OCI-LY7 (cell line): ENCODE results near the gene LCP2. TPM values are rescaled to one million over a fixed set of nuclear protein-coding genes. Genes with fewer than 3 reads are reported as not detected.

Experiments
- BruUV-seq: library from RNA; stranded (reverse); fragments of 400-500 nt; replicated peaks from 2 replicates; lab custom pipeline; 2021; lab: Mats Ljungman, UMichigan
- CTCF ChIA-PET: fragments of 300-600 bp; sonication (Branson Sonifier 250); formaldehyde crosslinking; loops from one replicate; lab custom pipeline; 2022; ENCODE audit warnings: antibody characterized with exemption; ENCODE audit not compliant: unreplicated experiment; lab: Charles Lee
- POLR2A ChIA-PET: fragments of 300-600 bp; sonication (Branson Sonifier 250); formaldehyde crosslinking; loops from one replicate; lab custom pipeline; 2022; ENCODE audit warnings: antibody characterized with exemption; lab: Charles Lee
- DNase-seq: peaks from one replicate; pipeline ENCODE4 v3.0.0-alpha.2; 2015; ENCODE audit warnings: low spot score
- H2AFZ ChIP-seq: fragments of 200-600 bp; sonication (generic), shearing (Covaris generic); 2 replicates; pipeline ENCODE4 v1.6.1; 2014; ENCODE audit warnings: mild to moderate bottlenecking, antibody characterized with exemption, low read length, moderate library complexity
- H3K27ac ChIP-seq: fragments of 200-600 bp; sonication (generic); 2 replicates; pipeline ENCODE4 v1.5.1; 2014; ENCODE audit warnings: mixed run types, low read depth, mild to moderate bottlenecking, moderate library complexity, low read length, inconsistent platforms; ENCODE audit not compliant: poor library complexity, severe bottlenecking
- H3K36me3 ChIP-seq: fragments of 200-600 bp; sonication (generic); 2 replicates; pipeline ENCODE4 v1.6.1; 2014; ENCODE audit warnings: mild to moderate bottlenecking, antibody characterized with exemption, low read length, moderate library complexity, mixed read lengths; ENCODE audit not compliant: insufficient read depth
- H3K4me1 ChIP-seq: fragments of 200-600 bp; sonication (generic); 2 replicates; pipeline ENCODE4 v1.5.1; 2014; ENCODE audit warnings: mild to moderate bottlenecking, low read length; ENCODE audit not compliant: insufficient read depth, poor library complexity, severe bottlenecking
- H3K4me2 ChIP-seq: fragments of 200-600 bp; sonication (generic); 2 replicates; pipeline ENCODE4 v1.6.1; 2014; ENCODE audit warnings: mild to moderate bottlenecking, low read length
- H3K4me3 ChIP-seq: fragments of 200-600 bp; sonication (generic); 2 replicates; pipeline ENCODE4 v1.5.1; 2014; ENCODE audit warnings: mild to moderate bottlenecking, low read depth, low read length; ENCODE audit not compliant: poor library complexity, severe bottlenecking
- H3K79me2 ChIP-seq: fragments of 200-600 bp; sonication (generic); 2 replicates; pipeline ENCODE4 v1.6.1; 2016; ENCODE audit warnings: low read depth, mild to moderate bottlenecking, low read length, moderate library complexity, mixed read lengths; ENCODE audit not compliant: insufficient read depth
- H3K9me2 ChIP-seq: fragments of 200-600 bp; sonication (generic); 2 replicates; pipeline ENCODE4 v1.6.1; 2016; ENCODE audit warnings: mild to moderate bottlenecking, low read length, mixed read lengths; ENCODE audit not compliant: insufficient read depth
- H3K9me3 ChIP-seq: fragments of 200-600 bp; sonication (generic); 2 replicates; pipeline ENCODE4 v1.6.1; 2014; ENCODE audit warnings: mild to moderate bottlenecking, mixed run types, low read length, mixed read lengths
- H4K20me1 ChIP-seq: fragments of 200-600 bp; sonication (generic); 2 replicates; pipeline ENCODE4 v1.6.1; 2014; ENCODE audit warnings: mild to moderate bottlenecking, antibody characterized with exemption, low read length, moderate library complexity, mixed read lengths; ENCODE audit not compliant: insufficient read depth
- EZH2phosphoT487 ChIP-seq: fragments of 200-600 bp; sonication (generic); IDR thresholded peaks from 2 replicates; pipeline ENCODE4 v1.6.1; 2018; ENCODE audit warnings: low read depth, borderline replicate concordance, mild to moderate bottlenecking, mixed run types, antibody characterized with exemption, low read length, moderate library complexity, mixed read lengths
- intact Hi-C: fragments of 100-400 bp; cut with micrococcal nuclease; formaldehyde crosslinking; loops from one replicate; pipeline ENCODE4 v1.10.0; 2022; ENCODE audit not compliant: unreplicated experiment
- total RNA-seq, 2 experiments: library from RNA; depleted of rRNA in 1 of 2; stranded (reverse); fragments of >200 nt in 1 of 2; shearing (Covaris generic) in 1 of 2; gene quantifications; 2 replicates each; pipeline ENCODE4 v1.2.3, GENCODE V29; 2014 to 2022
- TF ChIP-seq, protein P1 (sequence below): fragments of 200-600 bp; sonication (generic); conservative IDR thresholded peaks from 2 replicates; pipeline ENCODE4 v1.5.1; 2014; ENCODE audit warnings: mild to moderate bottlenecking, antibody characterized with exemption, low read length, moderate library complexity, mixed read lengths

Gene LCP2
- total RNA-seq, 2 experiments from 2014 or later: 2.6 TPM; not detected in 1

- ChIA-PET POLR2A (no interaction called here), CTCF (no interaction called here)
- H3K4me1 ChIP-seq: no peaks in the 10 kb centered on the region
- BruUV-seq: no TSS peak
- no peaks in the 10 kb centered on the region for H3K9me2 ChIP-seq
- H3K4me3 ChIP-seq: no peak overlapping the region
- H3K4me2 ChIP-seq: no peak overlapping the region
- H2AFZ ChIP-seq: no peak overlapping the region
- no peak for DNase-seq
- no peak overlapping the region for H3K27ac ChIP-seq
- H4K20me1 ChIP-seq: no peaks in the 10 kb centered on the region
- H3K9me3 ChIP-seq: no peaks in the 10 kb centered on the region
- TF ChIP-seq EZH2phosphoT487: no peak
- TF ChIP-seq, protein P1, sequence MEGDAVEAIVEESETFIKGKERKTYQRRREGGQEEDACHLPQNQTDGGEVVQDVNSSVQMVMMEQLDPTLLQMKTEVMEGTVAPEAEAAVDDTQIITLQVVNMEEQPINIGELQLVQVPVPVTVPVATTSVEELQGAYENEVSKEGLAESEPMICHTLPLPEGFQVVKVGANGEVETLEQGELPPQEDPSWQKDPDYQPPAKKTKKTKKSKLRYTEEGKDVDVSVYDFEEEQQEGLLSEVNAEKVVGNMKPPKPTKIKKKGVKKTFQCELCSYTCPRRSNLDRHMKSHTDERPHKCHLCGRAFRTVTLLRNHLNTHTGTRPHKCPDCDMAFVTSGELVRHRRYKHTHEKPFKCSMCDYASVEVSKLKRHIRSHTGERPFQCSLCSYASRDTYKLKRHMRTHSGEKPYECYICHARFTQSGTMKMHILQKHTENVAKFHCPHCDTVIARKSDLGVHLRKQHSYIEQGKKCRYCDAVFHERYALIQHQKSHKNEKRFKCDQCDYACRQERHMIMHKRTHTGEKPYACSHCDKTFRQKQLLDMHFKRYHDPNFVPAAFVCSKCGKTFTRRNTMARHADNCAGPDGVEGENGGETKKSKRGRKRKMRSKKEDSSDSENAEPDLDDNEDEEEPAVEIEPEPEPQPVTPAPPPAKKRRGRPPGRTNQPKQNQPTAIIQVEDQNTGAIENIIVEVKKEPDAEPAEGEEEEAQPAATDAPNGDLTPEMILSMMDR: no peak
- no peaks in the 10 kb centered on the region for H3K36me3 ChIP-seq
- H3K79me2 ChIP-seq: no peaks in the 10 kb centered on the region
- intact Hi-C loops: no loop called here
Measured at GRCh38 chr5:170218726-170219125, 78.9 kb downstream of the LCP2 start.

DNA sequence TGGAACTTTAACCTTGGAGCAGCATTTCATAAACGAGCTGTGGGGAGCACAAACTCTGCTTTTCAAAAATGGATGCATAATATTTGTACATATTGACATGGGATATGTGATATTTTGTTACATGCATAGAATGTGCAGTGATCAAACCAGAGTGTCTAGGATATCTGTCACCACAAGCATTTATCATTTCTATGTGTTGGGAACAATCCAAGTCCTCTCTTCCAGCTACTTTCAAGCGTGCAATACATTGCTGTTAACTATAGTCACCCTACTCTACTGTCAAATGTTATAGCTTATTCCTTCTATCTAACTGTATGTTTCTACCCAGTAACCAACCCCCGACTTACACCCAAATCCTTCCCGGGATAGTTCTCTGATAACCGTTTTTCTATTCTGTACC, 79.7 kb downstream of the LCP2 start:
- DNase-seq: no peak
- Histone ChIP-seq H3K4me2 (no peak overlapping the region), H4K20me1 (no peaks in the 10 kb centered on the region), H3K4me3 (no peak overlapping the region), H3K27ac (no peak overlapping the region), H3K9me3 (no peaks in the 10 kb centered on the region), H3K36me3 (no peaks in the 10 kb centered on the region), H3K4me1 (no peaks in the 10 kb centered on the region), H3K79me2 (no peaks in the 10 kb centered on the region), H2AFZ (no peak overlapping the region), H3K9me2 (no peaks in the 10 kb centered on the region)
- CTCF ChIA-PET: no interaction called here
- TF ChIP-seq EZH2phosphoT487: no peak
- TF ChIP-seq, protein P1: no peak
- POLR2A ChIA-PET: interaction anchor here (1.0 kb wide), 1 partner anchor 8 kb away, joined by 3 read pairs; no protein-coding TSS in a partner anchor
- intact Hi-C loops: no loop called here
- no TSS peak for BruUV-seq

DNA sequence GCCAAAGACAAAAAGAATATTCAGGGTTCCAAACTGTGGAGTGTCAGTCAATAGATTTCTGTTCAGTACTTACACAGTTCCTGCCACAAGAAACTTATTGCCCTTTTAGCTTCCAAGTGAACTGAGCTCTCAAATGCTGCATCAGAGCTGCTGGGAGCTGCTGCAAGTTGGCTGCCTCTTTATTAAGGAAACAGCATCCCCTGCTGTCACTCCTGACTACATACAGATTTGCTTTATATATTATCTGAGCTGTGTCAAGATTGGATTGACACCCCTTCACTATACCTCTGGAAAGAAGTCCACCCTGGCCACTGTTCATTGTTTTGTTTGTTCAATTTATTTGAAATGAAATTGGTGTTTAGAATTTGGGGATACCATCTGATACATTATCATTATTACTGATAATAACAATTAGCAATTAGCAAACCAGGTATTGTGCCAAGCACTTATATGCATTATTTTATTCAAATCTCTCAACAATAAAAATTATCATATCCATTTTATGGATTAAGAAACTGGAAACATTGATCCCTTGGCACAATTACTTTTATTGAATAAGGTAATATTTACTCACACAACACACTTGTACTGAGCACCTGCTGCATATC, 81.2 kb downstream of the LCP2 start:
- H3K27ac ChIP-seq: no peak overlapping the region
- H3K79me2 ChIP-seq: no peaks in the 10 kb centered on the region
- intact Hi-C loops: no loop called here
- CTCF ChIA-PET: no interaction called here
- no peaks in the 10 kb centered on the region for H4K20me1 ChIP-seq
- H3K4me2 ChIP-seq: no peak overlapping the region
- H3K9me2 ChIP-seq: no peaks in the 10 kb centered on the region
- POLR2A ChIA-PET: no interaction called here
- peak; percentile 11 for DNase-seq
- no peak overlapping the region for H3K4me3 ChIP-seq
- no peak overlapping the region for H2AFZ ChIP-seq
- H3K4me1 ChIP-seq: no peaks in the 10 kb centered on the region
- no peaks in the 10 kb centered on the region for H3K9me3 ChIP-seq
- no TSS peak for BruUV-seq
- no peak for TF ChIP-seq EZH2phosphoT487
- TF ChIP-seq, protein P1: peak; percentile 65
- H3K36me3 ChIP-seq: no peaks in the 10 kb centered on the region
